Right lobe of liver (tissue), 6 donors: ENCODE data around the gene PXDN. TPM values are rescaled to one million over a fixed set of nuclear protein-coding genes. Genes with fewer than 3 reads are reported as not detected.

Experiments
- ATAC-seq, 4 donors: fragments of 200-7000 bp; cut with Tn5 transposase; one replicate each; pipeline ENCODE4 v1.9.1; 2020; ENCODE audit warnings: mild to moderate bottlenecking in 4 of 4, moderate library complexity in 4 of 4
- DNase-seq, 3 donors: peaks; one replicate each; pipeline ENCODE4 v3.0.0-alpha.2; 2020
- H3K27ac ChIP-seq, 3 donors: fragments of 200-600 bp; one replicate each; pipeline ENCODE4 v1.8.0; 2022
- H3K27me3 ChIP-seq, 2 donors: fragments of 200-600 bp; one replicate each; pipeline ENCODE4 v1.8.0; 2022
- H3K36me3 ChIP-seq, 4 donors: fragments of 200-600 bp; sonication (generic) in 1 of 4; one replicate each; pipeline versions ENCODE4 v1.5.1 to v1.8.0; 2017 to 2022; ENCODE audit warnings: control low read depth in 1 of 4
- H3K4me1 ChIP-seq, 4 donors: fragments of 200-600 bp; sonication (generic) in 1 of 4; one replicate each; pipeline versions ENCODE4 v1.5.1 to v1.8.0; 2017 to 2022; ENCODE audit warnings: control low read depth in 1 of 4
- H3K4me3 ChIP-seq, 3 donors: fragments of 200-600 bp; one replicate each; pipeline ENCODE4 v1.8.0; 2022
- H3K9me3 ChIP-seq, 4 donors: fragments of 200-600 bp; sonication (generic) in 1 of 4; one replicate each; pipeline versions ENCODE4 v1.5.1 to v1.8.0; 2017 to 2022; ENCODE audit warnings: control low read depth in 1 of 4
- POLR2A ChIP-seq: fragments of 450-650 bp; IDR thresholded peaks from one replicate; pipeline ENCODE4 v1.6.1; 2017; ENCODE audit warnings: antibody characterized with exemption, mild to moderate bottlenecking
- WGBS: methylation state at CpG from one replicate; pipeline ENCODE4 v1.1.6; 2018; ENCODE audit warnings: low coverage, low lambda C conversion rate; ENCODE audit not compliant: insufficient coverage; ENCODE audit errors: missing lambda C conversion rate; 5-methylcytosine and 5-hydroxymethylcytosine counted together
- intact Hi-C, 2 donors: fragments of 100-400 bp; cut with DNase I; formaldehyde crosslinking; loops; one replicate each; pipeline versions ENCODE4 v1.11.2 to v1.14.1; 2022
- total RNA-seq, 6 experiments: library from RNA; depleted of rRNA in 2 of 6; stranded (reverse); fragments of >200 nt in 2 of 6; fragmentation: NEBNext Ultra II Directional in 3 of 6; extraction: Animal tissue kit (Norgen Biotek cat#: 25700) in 3 of 6; gene quantifications; one replicate each; pipeline versions ENCODE4 v1.1.0 to v1.2.4, GENCODE V29; 2016 to 2023
- TF ChIP-seq, protein P1 (sequence below), 4 donors: fragments of 200-600 bp in 3 of 4; fragments of 450-650 bp in 1 of 4; IDR thresholded peaks; one replicate each; pipeline versions ENCODE4 v1.5.1 to v1.8.0; 2016 to 2022; ENCODE audit warnings: antibody characterized with exemption in 4 of 4, mild to moderate bottlenecking in 2 of 4
- donor health status: DM: no; HTN: yes; CAD: no.
- donor health status: DM: no; HTN: no; CAD: no.
- donor health status: DM: no; HTN: no; CAD: no.
- donor health status: DM: no; HTN: yes; CAD: no.
- donor health status: DM: no; HTN: yes; CAD: no.

Gene PXDN
- total RNA-seq, 6 experiments from 2014 or later: 5.5 to 21.0 (median 11.4) TPM

DNA sequence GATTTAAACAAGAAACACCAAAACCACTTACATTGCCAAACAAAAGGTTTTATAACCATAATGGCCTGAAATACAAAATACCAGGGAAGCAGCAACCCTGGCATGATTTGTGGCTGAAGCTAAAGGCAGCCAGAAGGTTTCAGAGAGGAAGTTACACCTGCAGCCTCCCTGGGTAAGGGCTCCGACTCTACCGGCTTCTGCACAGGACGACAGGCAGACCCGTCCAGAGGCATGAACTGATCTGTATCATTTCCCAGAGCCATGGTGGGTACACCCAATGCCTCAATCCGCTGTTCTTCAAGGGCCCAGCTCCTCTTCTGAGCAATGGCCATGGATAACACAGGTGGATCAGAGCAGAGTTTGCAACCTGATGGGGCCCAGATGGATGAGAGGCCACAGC is 71.6 kb downstream of the PXDN start:
- no peak for DNase-seq
- H3K27me3 ChIP-seq: no peaks in the 10 kb centered on the region
- H3K4me1 ChIP-seq: no peaks in the 10 kb centered on the region
- intact Hi-C loops: no loop called here
- 63% methylated on average over 4 of the region's 5 CpGs for WGBS
- no peak overlapping the region for H3K27ac ChIP-seq
- ATAC-seq: no peak
- no peaks in the 10 kb centered on the region for H3K36me3 ChIP-seq
- TF ChIP-seq, protein P1, sequence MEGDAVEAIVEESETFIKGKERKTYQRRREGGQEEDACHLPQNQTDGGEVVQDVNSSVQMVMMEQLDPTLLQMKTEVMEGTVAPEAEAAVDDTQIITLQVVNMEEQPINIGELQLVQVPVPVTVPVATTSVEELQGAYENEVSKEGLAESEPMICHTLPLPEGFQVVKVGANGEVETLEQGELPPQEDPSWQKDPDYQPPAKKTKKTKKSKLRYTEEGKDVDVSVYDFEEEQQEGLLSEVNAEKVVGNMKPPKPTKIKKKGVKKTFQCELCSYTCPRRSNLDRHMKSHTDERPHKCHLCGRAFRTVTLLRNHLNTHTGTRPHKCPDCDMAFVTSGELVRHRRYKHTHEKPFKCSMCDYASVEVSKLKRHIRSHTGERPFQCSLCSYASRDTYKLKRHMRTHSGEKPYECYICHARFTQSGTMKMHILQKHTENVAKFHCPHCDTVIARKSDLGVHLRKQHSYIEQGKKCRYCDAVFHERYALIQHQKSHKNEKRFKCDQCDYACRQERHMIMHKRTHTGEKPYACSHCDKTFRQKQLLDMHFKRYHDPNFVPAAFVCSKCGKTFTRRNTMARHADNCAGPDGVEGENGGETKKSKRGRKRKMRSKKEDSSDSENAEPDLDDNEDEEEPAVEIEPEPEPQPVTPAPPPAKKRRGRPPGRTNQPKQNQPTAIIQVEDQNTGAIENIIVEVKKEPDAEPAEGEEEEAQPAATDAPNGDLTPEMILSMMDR (IDR thresholded peaks at IDR 0.05): no peak
- no peak for TF ChIP-seq POLR2A
- H3K4me3 ChIP-seq: no peak overlapping the region
- H3K9me3 ChIP-seq: no peaks in the 10 kb centered on the region

GRCh38 chr2:1671916-1672315 is 72.4 kb downstream of the PXDN start:
- intact Hi-C loops: no loop called here
- WGBS: 73% methylated on average over 3 of the region's 3 CpGs

GRCh38 chr2:1670636-1671035 is 73.7 kb downstream of the PXDN start:
- Histone ChIP-seq H3K9me3 (no peaks in the 10 kb centered on the region), H3K27ac (no peak overlapping the region), H3K4me3 (no peak overlapping the region), H3K27me3 (no peaks in the 10 kb centered on the region), H3K4me1 (no peaks in the 10 kb centered on the region), H3K36me3 (no peaks in the 10 kb centered on the region)
- TF ChIP-seq, protein P1 (IDR thresholded peaks at IDR 0.05): no peak
- no peak for TF ChIP-seq POLR2A
- DNase-seq (no peak), ATAC-seq (no peak)
- WGBS: 46% methylated on average over 6 of the region's 6 CpGs
- intact Hi-C loops: no loop called here

More at GRCh38 chr2:1671916-1672315, 72.4 kb downstream of the PXDN start:
- peak in 1 of 4 donors; percentile 34 for ATAC-seq
- no peak overlapping the region for H3K27ac ChIP-seq
- H3K27me3 ChIP-seq: no peaks in the 10 kb centered on the region
- TF ChIP-seq, protein P1 (IDR thresholded peaks at IDR 0.05): no peak
- TF ChIP-seq POLR2A: no peak
- no peak for DNase-seq
- no peaks in the 10 kb centered on the region for H3K9me3 ChIP-seq
- H3K36me3 ChIP-seq: no peaks in the 10 kb centered on the region
- no peak overlapping the region for H3K4me3 ChIP-seq
- no peaks in the 10 kb centered on the region for H3K4me1 ChIP-seq

DNA sequence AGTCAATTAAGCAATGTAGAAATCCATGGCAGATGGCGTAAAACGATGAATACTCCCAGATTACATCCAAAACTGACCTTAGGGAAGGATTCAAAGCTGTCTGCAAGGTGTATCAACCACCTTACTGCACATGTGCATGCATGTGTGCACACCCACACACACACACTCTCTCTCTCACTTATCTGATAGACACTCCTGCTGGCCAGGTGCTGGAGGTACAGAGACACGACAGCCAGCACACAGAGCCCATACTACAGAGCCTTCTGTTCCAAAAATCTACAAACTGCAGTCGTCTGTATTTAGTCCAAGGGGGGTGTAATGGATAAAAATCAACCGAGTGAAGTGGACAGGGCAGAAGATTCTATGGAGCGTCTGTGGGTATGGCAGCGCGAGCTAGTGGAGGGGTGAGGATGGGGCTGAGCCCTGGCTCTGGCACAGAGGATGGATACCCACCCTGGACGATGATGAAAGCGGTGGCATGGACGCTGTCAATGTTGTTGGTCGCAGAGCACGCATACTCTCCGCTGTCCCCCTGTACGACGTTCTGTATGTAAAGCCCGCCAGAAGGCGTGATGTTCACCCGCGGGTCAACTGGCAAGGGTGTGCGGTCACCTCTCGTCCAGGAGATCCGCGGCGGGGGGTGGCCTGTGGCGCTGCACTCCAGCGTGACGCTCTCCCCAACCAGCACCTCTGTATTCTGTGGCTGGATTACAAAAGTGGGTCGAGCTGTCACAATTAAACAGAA is 78.4 kb downstream of the PXDN start:
- WGBS: 70% methylated on average over 13 of the region's 29 CpGs
- Histone ChIP-seq H3K4me3 (no peak overlapping the region), H3K4me1 (no peaks in the 10 kb centered on the region), H3K27ac (no peak overlapping the region), H3K36me3 (no peaks in the 10 kb centered on the region), H3K9me3 (no peaks in the 10 kb centered on the region), H3K27me3 (no peaks in the 10 kb centered on the region)
- no peak for TF ChIP-seq POLR2A
- TF ChIP-seq, protein P1 (IDR thresholded peaks at IDR 0.05): no peak
- ATAC-seq (no peak), DNase-seq (no peak)
- intact Hi-C loops: no loop called here
